Hematopoietic multipotent progenitor cell (in vitro differentiated cells): Measurements from ENCODE around the gene MAP6. TPM values are rescaled to one million over a fixed set of nuclear protein-coding genes. Genes with fewer than 3 reads are reported as not detected.
"Not testable (repeated sequence)": the region's sequence is repeated elsewhere in the genome, so short reads cannot be mapped to it uniquely, and the experiment has no call there.

Experiments
- DNase-seq, 3 donors: peaks; one replicate each; pipeline ENCODE4 v3.0.0-alpha.2; 2011 to 2015; ENCODE audit warnings: low read depth in 2 of 3, low spot score in 2 of 3
- total RNA-seq: library from RNA; depleted of rRNA; stranded (reverse); fragments of >200 nt; gene quantifications from one replicate; pipeline ENCODE4 v1.2.3, GENCODE V29; 2012

The MAP6 gene
- total RNA-seq, 1 donor, result under 0.01 TPM

DNA sequence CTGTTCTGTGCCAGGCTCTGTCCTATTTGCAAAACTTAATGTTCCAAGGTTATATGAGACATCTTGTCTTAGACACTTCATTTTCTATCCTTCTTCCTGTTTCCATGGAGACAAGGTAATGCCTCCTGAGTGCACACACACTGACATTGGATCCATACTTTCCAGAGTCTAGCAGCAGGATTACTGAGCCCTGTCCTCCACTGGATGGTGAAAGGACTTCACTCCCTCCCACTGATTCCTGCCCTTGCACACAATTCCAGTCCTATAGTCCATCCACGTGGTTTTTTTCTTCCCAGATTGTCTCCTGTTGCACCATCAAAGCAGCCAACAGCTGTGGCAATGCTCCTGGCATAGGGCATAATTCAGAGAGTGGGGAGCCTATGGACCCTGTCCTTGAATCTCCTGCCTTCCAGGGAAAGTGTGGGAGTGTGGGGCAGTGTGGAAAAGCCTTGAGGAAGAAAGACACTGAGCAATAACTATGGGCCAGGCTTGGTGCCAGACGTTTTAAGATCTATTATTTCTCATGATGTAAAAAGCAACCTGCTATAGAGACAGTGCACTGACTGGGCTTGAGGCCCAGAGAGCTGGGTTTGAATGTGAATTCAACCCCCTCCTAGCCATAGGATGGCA lies 75.4 kb downstream of the MAP6 start:
- DNase-seq, result no peak

DNA sequence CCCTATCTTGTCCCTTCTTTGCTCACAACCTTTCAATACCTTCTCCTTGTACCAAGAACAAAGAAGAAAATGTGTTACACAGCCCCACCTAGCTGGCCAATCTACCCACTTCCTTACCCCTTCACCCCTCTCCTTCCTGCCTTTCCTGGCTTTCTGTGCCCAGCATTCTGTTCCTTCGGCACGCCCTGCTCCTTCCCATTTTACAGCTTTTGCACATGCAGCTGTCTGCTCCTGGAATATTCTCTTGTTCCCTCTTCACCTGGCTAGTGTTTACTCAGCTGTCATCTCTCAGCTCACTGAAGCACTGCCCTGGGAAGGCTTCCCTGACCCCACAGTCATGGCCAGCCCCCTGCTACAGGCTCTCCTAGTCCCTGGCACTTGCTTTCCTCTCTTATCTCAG lies 76.1 kb downstream of the MAP6 start:
- DNase-seq, result no peak

DNA sequence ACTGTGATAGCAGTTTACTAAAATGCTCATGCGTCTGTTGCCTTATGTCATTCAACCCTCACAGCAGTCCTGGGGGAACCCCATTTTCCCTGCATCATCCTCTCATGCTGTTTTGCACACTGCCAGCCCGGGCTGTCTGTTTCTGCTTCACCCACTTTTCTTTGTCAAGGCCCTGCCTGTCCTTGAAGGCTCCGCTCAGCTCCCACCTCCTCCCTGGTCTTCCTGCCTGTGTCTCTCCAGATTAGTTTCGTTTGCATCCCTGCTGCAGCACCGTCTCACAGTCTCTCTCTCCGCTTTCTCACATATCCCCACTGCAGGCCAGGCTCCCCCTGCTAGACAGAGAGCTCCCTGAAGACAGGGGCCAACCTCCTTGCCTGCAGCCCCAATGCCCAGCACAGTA lies 76.9 kb downstream of the MAP6 start:
- no peak for DNase-seq

DNA sequence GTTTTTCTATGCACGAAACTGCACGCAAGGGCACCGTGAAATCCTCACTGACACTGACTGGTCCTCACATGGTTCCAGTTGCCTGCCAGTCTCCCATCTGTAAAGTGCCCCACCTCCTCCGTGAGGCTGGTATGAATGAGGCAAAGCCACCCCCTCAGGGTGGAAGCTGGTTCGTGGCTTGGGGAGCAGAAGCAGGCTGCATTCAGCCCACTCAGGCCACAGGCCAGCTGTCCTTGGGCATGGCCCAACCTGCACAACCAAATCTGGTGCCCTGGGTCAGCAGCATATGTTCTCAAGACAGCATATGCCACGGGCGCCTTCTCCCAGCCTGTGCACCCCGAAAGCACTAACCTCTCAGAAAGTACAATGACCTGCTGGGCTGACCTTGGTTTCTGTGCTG lies 77.5 kb downstream of the MAP6 start:
- no peak for DNase-seq

DNA sequence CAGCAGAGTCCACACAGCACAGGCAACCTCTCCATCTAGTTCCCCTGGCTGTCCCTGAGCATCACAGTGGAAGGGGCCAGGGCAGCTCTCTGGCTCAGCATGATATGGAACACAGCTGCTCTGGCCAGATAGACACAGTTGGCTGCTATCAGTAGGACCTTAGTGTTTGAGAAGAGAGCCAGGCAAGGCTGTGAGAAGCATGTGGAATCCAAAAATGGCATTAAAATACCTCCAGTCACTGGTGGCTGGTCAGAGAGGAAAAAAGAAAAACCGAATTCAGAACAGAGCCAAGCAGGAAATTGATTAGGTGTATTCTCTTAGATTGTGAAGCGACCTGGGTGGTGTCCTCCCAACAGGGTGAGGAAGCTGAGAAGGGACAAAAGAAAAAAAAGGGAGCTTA lies 78.9 kb downstream of the MAP6 start:
- DNase-seq, result peak in 2 of 3 donors; percentile 44 to 50

DNA sequence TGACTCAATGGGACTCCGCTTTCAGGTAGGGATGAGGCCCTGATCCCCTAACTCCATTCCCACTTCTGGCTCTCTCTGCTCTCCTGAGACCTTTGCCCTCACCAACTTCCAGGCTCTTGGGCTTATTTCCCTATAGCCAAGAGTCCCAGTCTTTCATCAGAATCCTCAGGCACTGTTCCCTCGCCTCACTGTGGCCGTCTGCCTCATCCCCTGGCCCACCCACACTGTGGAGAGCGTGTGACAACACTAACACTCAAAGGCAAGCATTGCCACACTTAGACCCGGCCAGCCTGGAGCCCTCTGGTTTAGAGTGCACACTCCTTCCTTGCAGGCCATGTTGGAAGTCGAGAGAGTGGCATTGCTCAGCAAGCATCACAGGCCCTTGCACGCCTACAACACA lies 79.8 kb downstream of the MAP6 start:
- no peak for DNase-seq

DNA sequence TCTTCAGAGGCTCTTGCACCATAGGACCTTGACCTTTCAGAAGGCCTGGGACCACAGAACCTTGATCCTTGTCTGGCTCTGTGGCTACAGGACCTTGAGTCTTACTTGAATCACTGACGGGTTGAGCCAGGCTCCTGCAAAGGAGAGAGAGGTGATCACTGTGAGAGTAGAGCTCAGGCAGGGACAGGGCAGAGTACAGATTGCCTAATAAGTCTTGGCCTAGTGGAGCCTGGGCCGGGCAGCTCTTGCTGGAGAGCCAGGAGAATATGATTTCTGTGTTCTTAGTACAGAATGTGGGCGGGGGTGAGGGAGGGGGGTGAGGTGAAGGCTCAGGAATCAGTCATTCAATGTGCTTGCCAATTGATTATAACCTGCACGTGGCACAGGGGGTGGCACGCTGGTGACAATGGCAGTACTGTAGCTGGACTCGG lies 80.8 kb downstream of the MAP6 start:
- DNase-seq, result no peak

DNA sequence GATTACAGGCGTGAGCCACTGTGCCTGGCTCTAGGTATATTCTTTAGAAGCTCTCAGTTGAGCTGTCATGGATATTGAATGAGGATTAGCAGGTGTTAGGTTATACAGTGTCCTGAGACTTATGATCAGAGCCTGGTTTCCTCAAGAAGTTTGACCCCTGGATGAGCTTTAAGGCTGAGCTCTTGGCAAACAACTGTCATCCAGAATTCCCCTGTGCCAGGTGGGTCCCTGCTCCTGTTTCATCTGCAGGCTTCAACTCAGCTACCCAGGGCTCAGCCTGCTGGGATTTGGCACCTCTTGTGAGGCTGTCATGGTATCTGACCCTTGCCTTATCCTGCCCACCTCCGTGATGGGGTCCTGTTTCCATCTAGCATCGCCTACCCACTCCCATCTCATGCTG lies 82.4 kb downstream of the MAP6 start:
- DNase-seq, result no peak

DNA sequence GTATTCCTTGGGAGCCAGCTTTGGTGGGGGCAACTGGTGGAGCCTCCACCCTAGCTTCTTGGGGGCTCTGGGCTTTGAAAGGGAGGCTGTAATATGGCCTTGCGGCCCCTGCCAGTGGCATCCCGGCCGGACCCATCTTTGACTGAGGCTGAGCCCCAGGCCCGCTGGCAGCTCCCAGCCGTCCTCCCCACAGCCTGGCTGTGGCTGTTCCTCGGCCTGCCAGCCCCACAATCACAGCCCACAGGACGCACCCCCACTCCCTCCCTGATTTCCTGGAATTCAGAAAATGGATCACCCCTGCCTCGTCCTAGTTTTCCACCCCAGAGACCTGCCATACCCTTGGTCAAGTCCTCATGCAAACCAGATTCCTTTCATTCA lies 83.6 kb downstream of the MAP6 start:
- no peak for DNase-seq

DNA sequence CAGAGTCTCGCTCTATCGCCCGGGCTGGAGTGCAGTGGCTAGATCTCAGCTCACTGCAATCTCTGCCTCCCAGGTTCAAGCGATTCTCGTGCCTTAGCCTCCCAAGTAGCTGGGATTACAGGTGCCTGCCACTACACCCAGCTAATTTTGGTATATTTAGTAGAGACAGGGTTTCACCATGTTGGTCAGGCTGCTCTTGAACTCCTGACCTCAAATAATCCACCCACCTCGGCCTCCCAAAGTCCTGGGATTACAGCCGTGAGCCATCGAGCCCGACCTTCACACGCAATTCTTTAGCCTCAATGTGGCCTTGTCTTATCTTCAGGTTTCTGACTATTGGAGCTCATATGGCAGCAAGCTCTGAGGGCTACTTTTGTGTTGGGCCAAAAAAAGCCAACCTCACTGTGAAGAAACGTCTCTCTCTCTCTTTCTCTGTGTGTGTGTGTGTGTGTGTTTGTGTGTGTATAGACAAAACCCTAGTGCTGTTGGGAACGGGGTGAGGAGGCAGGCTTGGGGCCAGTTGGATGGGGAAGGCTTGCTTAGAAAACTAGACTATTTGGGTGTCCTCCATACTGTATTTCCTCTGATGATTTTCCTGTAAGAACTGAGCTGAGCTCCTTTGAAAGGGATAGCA lies 84.1 kb downstream of the MAP6 start:
- DNase-seq, result not testable (repeated sequence)

DNA sequence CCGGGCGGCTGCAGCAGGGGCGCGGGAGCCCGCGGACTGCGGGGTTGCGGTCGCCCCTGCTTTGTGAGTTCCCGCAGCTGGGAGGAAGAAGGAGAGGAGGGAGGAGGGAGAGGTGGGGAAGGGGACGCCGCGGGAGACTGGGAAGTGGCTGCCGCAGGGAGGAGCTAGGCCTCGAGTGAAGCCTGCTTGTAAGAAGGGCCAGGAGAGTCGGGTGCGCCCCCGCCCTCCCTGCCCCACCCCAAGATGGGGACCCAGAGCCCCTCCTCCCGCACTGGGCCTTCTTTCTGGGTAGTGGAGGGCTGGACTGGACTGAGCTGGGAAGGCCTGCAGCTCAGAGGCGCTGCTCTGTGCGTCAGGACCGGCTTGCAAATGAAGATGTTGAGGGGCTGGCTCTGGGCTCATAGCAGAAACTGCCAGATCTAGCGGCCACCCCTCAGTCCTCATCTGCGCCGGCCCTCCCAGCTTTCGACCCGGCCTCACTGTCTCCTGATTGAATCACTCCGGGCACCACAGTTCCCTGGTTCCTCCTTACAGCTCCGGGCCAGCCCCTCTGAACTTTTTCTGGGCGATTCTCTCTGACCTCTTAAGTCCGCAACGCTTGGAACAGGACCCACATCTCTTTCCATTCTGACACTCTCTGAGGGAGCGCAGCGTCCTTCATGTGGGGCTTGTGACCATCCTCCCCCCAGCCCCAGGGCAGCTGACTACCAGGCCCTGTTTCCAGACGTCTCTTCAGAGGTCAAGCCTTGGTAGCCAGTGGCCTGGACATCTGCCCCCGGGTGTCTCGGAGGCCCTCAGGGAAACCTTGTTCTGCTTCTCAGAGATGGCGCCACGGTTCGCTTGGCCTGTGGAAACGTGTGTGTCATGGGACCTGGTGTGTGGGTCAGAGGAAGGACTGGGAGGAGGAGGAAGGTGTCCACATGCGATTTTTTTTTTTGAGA lies 84.8 kb downstream of the MAP6 start:
- DNase-seq, result peak in 2 of 3 donors; percentile 65 to 67

DNA sequence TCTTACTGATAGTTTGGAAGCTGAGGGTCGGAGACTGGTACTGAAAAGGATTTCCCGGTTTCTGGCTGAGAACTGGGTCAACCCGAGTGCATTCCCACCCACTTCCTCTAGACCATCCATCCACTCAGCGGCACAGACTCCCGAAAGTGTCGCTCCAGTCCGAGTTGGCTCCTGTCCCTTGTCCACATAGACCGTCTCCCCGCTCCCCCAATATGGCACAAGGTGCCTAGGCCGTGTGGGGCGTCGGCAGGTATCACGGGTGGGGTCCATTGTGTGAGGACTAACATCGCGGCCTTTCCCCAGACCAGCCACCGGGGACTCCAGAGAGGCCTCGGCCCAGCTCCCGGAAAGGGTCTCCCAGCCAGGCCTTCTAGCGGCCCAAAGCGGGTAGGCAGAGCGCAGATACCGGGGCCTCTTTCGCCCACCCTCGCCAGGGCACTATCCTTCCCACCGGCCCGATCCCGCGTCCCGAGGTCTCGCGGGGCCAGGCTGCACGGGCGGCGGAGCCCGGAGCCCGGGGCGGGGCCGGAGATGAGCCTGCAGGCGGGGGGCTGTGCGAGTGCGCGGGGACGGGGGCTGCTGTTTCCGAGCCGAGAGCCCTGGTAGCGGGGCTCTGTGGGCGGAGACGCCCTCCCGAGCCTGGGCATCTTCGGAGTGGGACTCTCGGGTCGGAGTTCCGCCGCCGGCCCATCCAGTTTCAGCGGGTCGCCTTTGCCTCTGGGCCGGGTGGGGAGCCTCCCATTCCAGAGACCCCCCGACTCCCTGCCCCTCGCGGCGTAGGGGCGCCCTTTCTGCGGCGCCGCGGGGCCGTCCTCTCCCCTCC lies 85.7 kb downstream of the MAP6 start:
- DNase-seq, result peak; percentile 11 to 94 (median 86)

DNA sequence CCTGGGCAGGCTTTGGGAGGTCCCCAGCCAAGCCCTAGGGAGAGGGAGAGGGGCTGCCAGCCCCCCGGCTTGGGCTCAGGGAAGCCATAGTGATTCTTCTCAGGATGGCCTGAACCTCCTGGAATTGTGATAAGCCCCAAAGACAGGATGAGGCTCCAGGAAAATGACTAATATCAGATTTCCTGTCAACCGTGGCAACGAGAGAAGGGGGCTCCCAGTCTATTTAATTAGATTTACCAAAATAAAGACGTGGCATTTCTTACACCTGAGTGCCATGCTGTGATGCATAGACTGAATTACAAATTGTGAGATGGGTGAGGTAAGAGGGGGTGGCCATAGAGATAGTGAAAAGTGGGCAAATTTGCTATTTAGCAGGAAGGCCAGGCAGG lies 86.3 kb downstream of the MAP6 start:
- peak in 1 of 3 donors; percentile 51 for DNase-seq

DNA sequence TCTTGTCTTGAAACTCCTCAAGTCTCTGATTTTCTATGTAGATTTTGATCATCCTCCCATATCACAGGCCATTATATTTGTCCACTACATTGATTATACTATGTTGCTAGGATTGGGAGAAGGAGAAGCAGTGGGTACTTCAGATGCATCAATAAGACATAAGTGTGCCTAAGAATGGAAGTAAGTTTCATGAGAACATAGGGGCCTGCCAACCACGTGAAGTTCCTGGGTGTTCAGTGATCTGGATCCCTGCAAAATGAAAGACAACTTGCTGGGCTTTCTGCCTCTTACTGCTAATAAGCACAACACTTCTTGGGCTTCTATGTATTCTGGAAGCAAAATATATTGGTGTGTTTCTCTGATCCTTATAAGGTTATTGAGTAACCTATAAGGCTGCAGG lies 89.0 kb downstream of the MAP6 start:
- DNase-seq, result no peak

DNA sequence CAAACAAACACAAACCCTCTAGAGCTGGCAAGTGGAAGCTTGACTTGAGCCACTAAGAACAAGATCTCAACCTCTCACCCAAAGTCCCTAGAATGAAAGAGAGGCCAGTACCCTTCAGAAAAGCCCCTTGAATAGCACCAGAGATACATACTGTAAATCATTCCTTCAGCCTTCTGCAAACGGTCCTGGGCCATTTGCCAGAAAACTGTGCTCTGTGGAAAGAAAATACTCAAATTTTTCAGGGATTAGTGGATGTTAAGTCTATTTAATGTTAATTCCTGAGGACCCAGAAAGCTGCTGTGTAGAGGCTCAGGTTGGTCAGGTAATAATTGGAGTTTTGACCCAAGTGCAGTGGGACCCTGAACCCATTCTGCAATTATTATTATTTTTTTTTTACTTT lies 89.9 kb downstream of the MAP6 start:
- DNase-seq, result no peak

DNA sequence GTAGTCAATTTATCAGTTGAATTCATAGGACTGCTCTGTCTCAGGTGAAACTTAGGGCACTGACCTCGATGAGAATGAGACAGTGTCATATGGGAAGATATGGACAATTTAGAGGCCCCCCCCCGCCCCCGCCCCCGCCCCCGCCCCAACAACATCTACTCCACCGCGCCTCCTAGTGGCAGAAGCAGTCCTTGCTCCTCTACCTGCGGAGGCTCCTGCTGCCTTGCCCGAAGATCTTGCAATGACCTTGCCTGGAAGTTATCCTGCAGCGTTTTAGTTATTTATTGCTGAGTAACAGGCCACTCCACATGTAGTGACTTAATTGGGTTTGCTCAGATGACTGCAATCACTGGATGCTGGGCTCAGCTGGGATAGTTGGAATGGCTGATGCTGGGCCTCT lies 91.6 kb downstream of the MAP6 start:
- peak in 2 of 3 donors; percentile 13 to 39 for DNase-seq

DNA sequence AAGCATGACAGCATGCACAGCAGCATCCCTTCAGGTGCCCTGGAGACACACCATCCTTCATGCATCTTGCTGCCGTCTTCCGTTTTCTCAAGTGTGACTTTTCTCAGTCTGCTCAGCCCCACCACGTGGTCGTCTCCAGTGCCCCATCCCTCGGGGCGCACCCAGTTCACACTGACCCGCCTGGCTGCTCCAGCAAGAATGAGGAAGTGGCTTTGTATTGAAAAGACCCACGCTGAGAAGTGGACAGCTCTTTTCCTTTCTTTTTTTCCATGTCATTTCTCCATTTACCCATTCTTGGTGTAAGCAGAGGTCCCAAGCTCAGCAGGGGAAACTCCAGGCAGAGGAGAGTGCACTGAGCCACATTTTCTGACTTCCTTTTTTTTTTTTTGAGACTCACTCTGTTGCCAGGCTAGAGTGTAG lies 92.3 kb downstream of the MAP6 start:
- DNase-seq, result peak in 2 of 3 donors; percentile 70 to 84

DNA sequence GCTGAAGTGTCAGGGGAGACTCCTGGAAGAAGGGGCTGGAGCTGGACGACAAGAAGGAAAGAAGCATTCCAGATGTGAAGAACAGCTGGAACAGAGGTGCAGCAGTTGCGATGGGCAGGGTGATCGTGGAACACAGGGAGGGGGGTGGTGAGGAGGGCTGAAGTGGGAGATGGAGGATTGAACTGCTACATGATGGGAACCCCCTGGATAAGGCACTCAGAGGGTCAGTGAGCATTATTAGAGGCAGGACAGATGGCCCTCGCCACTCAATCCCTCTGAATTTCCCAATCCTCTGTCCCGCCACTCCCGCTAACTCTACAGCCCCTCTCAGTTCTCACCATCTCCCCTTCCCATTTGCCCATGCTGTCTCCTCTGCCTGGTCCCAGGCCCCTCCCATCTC lies 92.8 kb downstream of the MAP6 start:
- DNase-seq, result no peak

DNA sequence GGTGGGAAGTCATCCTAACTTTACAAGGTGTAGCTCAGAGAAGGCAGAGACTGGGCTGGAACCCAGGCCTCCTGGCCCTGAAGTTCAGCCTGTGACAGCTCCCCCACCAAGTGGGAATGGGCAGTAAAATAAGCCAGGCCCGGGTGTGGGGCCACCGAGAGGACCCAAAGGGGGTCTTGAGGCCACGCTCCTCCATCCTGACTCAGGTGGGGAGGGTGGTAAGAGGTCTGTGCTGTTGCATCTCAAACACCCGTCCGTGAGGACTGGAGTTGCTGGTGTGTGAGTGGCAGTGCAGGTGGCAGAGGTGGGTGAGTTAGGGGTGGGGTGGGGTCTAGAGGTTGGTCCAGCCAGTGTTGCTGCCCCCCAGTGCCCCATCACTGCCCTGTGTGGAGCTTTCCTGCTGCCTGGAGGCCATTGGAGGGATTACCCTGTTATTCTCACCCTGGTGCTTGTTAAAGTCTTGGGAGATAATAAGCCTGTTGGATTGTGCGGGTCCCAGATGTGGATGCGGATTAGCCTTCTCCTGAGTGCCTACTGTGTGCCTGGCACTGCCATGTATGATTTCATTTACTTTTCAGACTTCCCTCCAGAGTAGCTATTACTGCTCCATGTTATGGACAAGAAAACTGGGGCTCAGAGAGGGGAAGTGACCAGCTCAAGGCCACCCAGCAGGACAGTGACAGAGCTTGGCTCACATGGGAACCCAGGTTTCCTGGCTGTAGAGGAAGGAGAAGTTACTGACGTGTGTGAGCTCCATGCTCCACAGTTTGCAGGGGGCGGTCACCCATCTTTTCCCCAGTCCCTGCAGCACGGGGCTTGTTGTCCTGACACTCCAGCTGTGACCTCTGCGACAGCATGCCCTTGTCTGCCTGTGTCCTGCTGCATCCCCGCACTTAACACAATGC lies 93.9 kb downstream of the MAP6 start:
- DNase-seq, result no peak

DNA sequence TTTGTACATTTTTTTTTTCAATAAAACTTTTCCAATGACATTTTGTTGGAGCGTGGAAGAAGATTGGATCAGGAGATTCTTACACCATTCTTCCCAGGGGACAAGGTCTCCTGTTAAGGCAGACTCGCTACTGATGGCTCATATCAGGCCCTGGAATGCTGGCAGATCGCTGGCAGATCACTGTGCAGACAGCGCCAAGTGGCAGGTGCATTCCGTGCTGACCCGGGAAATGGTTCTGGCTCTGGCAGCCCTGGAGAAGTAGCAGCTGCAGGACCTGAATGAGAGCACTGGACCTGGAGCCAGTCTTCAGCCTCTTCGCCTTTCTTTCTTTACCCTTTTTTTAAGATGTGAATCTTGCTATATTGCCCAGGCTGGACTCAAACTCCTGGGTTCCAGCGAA lies 96.1 kb downstream of the MAP6 start:
- no peak for DNase-seq
